ENCODE results near the gene DYNC1LI1. TPM values are rescaled to one million over a fixed set of nuclear protein-coding genes. Genes with fewer than 3 reads are reported as not detected.

Gene DYNC1LI1
- total RNA-seq, 3 donors from 2014 or later = 25.3 to 35.7 (median 31.8) TPM

DNA sequence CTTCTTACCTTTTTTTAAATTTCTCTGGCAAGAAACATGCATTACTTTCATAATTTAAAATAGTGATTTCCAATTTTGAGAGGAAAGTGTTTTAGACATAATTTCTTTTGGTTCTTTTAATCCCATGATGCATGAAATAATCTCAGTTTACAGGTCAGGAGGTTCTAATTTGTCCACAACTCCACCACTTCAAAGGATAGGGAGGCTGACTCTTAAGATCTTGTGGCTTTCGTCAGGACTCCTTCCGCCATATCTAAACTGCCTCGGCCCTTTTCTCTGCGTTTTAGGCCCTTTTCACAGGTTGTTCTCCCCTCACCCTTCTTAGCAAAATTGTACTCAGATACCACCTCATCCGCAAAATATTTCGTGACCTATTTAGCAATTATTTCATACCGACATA lies 8.0 kb downstream of the DYNC1LI1 start:
- no peak overlapping the region for H3K27ac ChIP-seq
- TF ChIP-seq, protein P1, sequence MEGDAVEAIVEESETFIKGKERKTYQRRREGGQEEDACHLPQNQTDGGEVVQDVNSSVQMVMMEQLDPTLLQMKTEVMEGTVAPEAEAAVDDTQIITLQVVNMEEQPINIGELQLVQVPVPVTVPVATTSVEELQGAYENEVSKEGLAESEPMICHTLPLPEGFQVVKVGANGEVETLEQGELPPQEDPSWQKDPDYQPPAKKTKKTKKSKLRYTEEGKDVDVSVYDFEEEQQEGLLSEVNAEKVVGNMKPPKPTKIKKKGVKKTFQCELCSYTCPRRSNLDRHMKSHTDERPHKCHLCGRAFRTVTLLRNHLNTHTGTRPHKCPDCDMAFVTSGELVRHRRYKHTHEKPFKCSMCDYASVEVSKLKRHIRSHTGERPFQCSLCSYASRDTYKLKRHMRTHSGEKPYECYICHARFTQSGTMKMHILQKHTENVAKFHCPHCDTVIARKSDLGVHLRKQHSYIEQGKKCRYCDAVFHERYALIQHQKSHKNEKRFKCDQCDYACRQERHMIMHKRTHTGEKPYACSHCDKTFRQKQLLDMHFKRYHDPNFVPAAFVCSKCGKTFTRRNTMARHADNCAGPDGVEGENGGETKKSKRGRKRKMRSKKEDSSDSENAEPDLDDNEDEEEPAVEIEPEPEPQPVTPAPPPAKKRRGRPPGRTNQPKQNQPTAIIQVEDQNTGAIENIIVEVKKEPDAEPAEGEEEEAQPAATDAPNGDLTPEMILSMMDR (IDR thresholded peaks at IDR 0.05) = no peak
- TF ChIP-seq POLR2AphosphoS5 (IDR thresholded peaks at IDR 0.05) (no peak), POLR2A (IDR thresholded peaks at IDR 0.05) (no peak)
- H3K4me1 ChIP-seq = no peaks in the 10 kb centered on the region
- H3K27me3 ChIP-seq = no peaks in the 10 kb centered on the region
- no peaks in the 10 kb centered on the region for H3K36me3 ChIP-seq
- H3K9me3 ChIP-seq = no peaks in the 10 kb centered on the region
- no peak for DNase-seq (ENCODE audit: low spot score in 2 of 2)
- intact Hi-C loops (cut with DNase I; ENCODE audit: low total_unique reads) = no loop called here
- H3K4me3 ChIP-seq = no peak overlapping the region

DNA sequence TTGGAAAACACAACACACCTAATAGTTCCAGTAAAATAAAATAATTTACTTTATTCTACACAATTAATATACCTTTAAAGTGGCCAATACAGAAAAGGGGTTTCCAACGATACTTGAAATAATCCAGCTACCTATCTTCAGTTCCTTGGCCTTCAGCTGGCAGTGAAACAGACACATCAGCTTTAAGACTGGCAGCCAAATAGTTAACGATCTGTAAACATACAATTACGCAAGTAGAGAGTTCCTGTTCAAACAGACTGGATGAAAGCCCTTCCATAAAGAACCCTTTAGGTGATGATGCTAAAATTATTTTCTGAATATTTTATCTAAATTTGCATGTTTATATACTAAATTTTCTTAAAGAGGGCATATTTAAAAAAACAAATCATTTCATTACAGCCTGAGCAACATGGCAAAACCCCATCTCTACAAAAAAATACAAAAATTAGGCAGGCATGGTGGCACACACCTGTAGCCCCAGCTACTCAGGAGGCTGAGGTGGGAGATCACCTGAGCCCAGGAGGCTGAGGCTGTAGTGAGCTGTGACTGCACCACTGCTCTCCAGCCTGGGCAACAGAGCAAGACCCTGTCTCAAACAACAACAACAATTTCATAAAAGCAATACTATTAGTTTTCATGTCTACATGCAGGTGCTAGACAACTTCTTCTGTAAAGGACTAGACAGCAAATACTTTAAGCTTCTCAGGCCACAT lies 12.9 kb downstream of the DYNC1LI1 start:
- intact Hi-C loops (cut with DNase I; ENCODE audit: low total_unique reads) = no loop called here
- no peak for DNase-seq (ENCODE audit: low spot score in 2 of 2)
- no peaks in the 10 kb centered on the region for H3K27me3 ChIP-seq
- no peaks in the 10 kb centered on the region for H3K4me1 ChIP-seq
- H3K36me3 ChIP-seq = no peaks in the 10 kb centered on the region
- H3K4me3 ChIP-seq = no peak overlapping the region
- no peak for TF ChIP-seq POLR2AphosphoS5 (IDR thresholded peaks at IDR 0.05)
- TF ChIP-seq, protein P1 (IDR thresholded peaks at IDR 0.05) = no peak
- no peaks in the 10 kb centered on the region for H3K9me3 ChIP-seq
- no peak overlapping the region for H3K27ac ChIP-seq

DNA sequence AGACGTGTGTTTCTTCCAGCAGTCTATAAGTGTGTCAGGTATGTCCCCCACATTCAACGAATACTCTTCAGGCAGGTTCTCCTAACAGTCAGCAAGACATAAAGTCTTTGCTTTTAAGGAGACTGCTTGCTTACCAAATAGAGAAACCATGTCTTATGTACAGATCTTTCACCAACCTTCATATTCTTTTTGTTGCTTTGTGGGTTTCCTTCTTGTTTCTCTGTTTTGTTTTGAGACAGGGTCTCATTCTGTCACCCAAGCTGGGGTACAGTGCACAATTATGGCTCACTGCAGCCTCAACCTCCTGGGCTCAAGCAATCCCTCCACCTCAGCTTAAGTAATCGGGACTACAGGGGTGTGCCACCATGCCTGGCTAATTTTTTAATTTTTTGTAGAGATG lies 14.3 kb downstream of the DYNC1LI1 start:
- no peaks in the 10 kb centered on the region for H3K4me1 ChIP-seq
- TF ChIP-seq, protein P1 (IDR thresholded peaks at IDR 0.05) = no peak
- TF ChIP-seq POLR2A (IDR thresholded peaks at IDR 0.05) (no peak), POLR2AphosphoS5 (IDR thresholded peaks at IDR 0.05) (no peak)
- intact Hi-C loops (cut with DNase I; ENCODE audit: low total_unique reads) = no loop called here

DNA sequence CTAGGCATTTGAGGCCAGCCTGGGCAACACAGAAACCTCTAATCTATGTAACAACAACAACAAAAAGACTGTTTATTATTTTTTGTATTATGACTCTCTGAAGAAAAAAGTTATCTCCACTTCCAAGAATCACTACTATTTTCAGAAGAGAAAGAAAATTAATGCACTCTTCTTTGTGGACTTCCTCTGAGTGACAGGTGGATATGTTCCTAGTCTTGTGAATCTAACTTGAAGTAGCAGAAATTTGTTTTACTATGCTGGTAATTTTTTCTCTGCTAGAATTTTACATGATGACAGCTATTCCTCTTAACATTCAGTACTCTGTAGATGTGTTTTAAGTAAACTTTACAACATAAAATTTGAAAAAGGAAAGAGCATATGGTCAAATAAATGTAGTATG lies 16.7 kb downstream of the DYNC1LI1 start:
- DNase-seq (ENCODE audit: low spot score in 2 of 2) = no peak
- Histone ChIP-seq H3K9me3 (no peaks in the 10 kb centered on the region), H3K4me3 (no peak overlapping the region), H3K27me3 (no peaks in the 10 kb centered on the region), H3K27ac (no peak overlapping the region), H3K4me1 (no peaks in the 10 kb centered on the region), H3K36me3 (no peaks in the 10 kb centered on the region)
- intact Hi-C loops (cut with DNase I; ENCODE audit: low total_unique reads) = no loop called here
- TF ChIP-seq POLR2AphosphoS5 (IDR thresholded peaks at IDR 0.05) = no peak
- TF ChIP-seq, protein P1 (IDR thresholded peaks at IDR 0.05) = no peak
- no peak for TF ChIP-seq POLR2A (IDR thresholded peaks at IDR 0.05)

More for the DNA sequence above, 14.3 kb downstream of the DYNC1LI1 start:
- no peaks in the 10 kb centered on the region for H3K27me3 ChIP-seq
- H3K4me3 ChIP-seq = no peak overlapping the region
- DNase-seq (ENCODE audit: low spot score in 2 of 2) = no peak
- H3K36me3 ChIP-seq = no peaks in the 10 kb centered on the region
- H3K27ac ChIP-seq = no peak overlapping the region
- H3K9me3 ChIP-seq = no peaks in the 10 kb centered on the region

DNA sequence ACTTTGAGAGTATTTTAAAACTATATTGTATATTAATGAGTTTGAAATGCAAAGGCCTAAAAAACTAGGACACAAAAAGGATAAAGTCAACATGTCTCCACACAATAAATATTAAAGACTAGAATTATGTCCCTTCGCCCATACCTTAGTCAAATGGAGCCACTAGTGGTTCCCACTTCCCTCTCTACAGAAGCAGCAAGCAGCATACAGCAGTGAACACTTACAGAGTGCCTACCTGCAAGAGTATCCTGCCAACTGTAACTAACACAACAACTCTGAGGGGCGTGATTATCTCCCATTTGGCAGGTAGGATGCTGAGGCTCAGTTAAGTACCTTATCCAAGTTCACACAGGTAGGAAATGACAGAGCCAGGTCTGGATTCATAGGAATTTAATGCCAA lies 17.2 kb downstream of the DYNC1LI1 start:
- H3K36me3 ChIP-seq = no peaks in the 10 kb centered on the region
- no peak overlapping the region for H3K27ac ChIP-seq
- no peaks in the 10 kb centered on the region for H3K4me1 ChIP-seq
- TF ChIP-seq, protein P1 (IDR thresholded peaks at IDR 0.05) = no peak
- TF ChIP-seq POLR2A (IDR thresholded peaks at IDR 0.05) (no peak), POLR2AphosphoS5 (IDR thresholded peaks at IDR 0.05) (no peak)
- H3K27me3 ChIP-seq = no peaks in the 10 kb centered on the region
- no peaks in the 10 kb centered on the region for H3K9me3 ChIP-seq
- DNase-seq (ENCODE audit: low spot score in 2 of 2) = no peak
- intact Hi-C loops (cut with DNase I; ENCODE audit: low total_unique reads) = no loop called here
- no peak overlapping the region for H3K4me3 ChIP-seq
